Measurements from ENCODE around the gene THOP1. TPM values are rescaled to one million over a fixed set of nuclear protein-coding genes. Genes with fewer than 3 reads are reported as not detected.

THOP1 gene
- total and polyA plus RNA-seq, 11 donors, result 36.8 to 114 (median 44.3) TPM

GRCh38 chr19:2812414-2813234 is 27.3 kb downstream of the THOP1 start:
- intact Hi-C loops (cut with DNase I), result no loop called here
- peaks cover 0 to 62% (median 29%) of the 10 kb centered on the region in 9 donors for H3K36me3 ChIP-seq
- no peaks in the 10 kb centered on the region for H3K27me3 ChIP-seq
- no peak overlapping the region for H3K4me3 ChIP-seq
- ATAC-seq (peak in 1 of 4 donors; percentile 2), DNase-seq (peak in 1 of 5 donors; percentile 51)
- H3K4me1 ChIP-seq, result peaks cover 0 to 6% (median 0%) of the 10 kb centered on the region in 12 donors
- 81 to 94% (median 92%) methylated on average over 13 to 37 of the region's 37 CpGs for WGBS, 4 donors
- peak overlapping the region in 3 of 12 donors; percentile 43 to 64 (median 46) for H3K27ac ChIP-seq
- TF ChIP-seq CTCF (IDR thresholded peaks at IDR 0.05) (no peak), POLR2A (IDR thresholded peaks at IDR 0.05) (no peak)
- H3K9me3 ChIP-seq, result no peaks in the 10 kb centered on the region

DNA sequence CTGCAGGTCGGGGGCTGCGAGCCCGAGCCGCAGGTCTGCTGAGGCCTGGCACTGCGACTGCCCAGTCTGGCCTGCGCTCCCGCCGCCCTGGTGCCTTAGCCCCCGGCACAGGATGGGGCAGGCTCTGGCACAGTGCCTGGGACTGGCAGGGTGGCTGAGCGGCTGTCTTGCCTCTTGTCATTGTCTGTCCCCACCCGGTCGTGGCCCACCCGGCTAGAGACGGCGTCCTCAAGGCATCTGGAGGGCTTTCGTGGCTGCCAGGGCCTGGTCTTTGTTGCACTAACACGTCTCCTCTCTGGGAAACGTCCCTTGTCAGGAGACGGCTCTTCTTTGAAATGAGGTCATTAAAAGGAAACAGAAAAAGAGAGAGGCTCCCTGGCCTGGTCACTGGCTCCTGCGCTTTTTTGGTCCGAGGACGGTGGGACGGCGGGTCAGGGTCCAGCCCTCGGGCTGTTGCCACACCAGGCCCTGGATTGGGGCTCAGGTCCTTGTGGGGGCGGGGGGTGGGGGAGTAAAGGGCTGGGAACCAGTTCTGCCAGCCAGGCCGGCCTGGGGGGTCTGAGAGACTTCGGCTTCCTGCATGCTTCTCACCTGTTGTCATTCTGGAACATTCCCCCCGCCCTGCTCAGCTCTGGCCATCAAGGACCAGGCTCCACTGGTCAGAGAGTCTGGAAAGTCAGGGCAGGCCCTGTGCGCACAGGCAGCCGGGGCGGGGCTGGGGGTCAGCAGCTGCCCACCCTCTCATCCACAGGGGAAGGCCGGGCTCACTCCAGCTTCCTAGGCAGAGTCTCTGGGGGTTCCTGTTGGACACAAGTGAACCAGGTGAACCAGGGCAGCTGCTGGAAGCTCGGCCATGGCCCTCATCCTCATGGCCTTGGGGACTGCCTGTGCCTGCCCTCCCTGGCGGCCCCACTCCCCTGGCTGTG is 28.2 kb downstream of the THOP1 start:
- H3K4me3 ChIP-seq, result no peak overlapping the region
- 71 to 80% (median 76%) methylated on average over 20 to 35 of the region's 35 CpGs for WGBS, 4 donors
- intact Hi-C loops (cut with DNase I), result no loop called here
- TF ChIP-seq CTCF (IDR thresholded peaks at IDR 0.05) (no peak), POLR2A (IDR thresholded peaks at IDR 0.05) (no peak)
- H3K36me3 ChIP-seq, result peaks cover 0 to 54% (median 23%) of the 10 kb centered on the region in 9 donors
- DNase-seq, result peak in 1 of 5 donors; percentile 65
- H3K9me3 ChIP-seq, result no peaks in the 10 kb centered on the region
- no peaks in the 10 kb centered on the region for H3K27me3 ChIP-seq
- H3K27ac ChIP-seq, result peak overlapping the region in 4 of 12 donors; percentile 22 to 64 (median 44)
- ATAC-seq, result peak in 3 of 4 donors; percentile 28 to 40 (median 34)
- H3K4me1 ChIP-seq, result peaks cover 0 to 6% (median 0%) of the 10 kb centered on the region in 12 donors

DNA sequence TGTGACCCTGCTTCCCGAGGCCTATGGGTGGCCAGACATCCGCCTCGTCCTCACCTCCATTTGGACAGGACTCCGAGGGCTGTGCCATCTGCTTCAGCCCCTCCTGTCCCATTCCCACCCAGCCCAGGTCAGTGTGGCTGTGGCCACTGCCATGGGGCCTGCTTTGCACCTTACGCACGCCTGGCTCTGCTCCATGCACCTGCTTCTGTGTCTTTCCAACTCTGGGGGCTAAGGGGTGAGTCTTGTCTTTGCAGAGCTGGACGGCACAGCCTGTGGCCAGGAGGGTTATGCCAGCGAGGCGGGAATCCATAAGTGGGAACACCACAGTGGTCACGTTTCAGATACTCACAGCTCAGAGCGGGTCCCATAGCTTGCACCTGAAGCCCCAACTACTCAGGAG is 29.1 kb downstream of the THOP1 start:
- no peak for TF ChIP-seq CTCF (IDR thresholded peaks at IDR 0.05)
- TF ChIP-seq POLR2A (IDR thresholded peaks at IDR 0.05), result no peak
- no peak overlapping the region for H3K27ac ChIP-seq
- H3K36me3 ChIP-seq, result peaks cover 0 to 44% (median 14%) of the 10 kb centered on the region in 9 donors
- H3K4me3 ChIP-seq, result no peak overlapping the region
- ATAC-seq, result no peak
- intact Hi-C loops (cut with DNase I), result no loop called here
- 95 to 99% (median 96%) methylated on average over 10 to 11 of the region's 11 CpGs for WGBS, 4 donors
- H3K27me3 ChIP-seq, result no peaks in the 10 kb centered on the region
- DNase-seq, result peak in 1 of 5 donors; percentile 32
- H3K9me3 ChIP-seq, result no peaks in the 10 kb centered on the region
- peaks cover 0 to 6% (median 0%) of the 10 kb centered on the region in 12 donors for H3K4me1 ChIP-seq

Measured in heart left ventricle (tissue), 16 donors.